ENCODE data around the gene TMEM106B. TPM values are rescaled to one million over a fixed set of nuclear protein-coding genes. Genes with fewer than 3 reads are reported as not detected.

Gene TMEM106B
- total and polyA plus RNA-seq, 2 donors (not counting 1 experiment from before 2014, with no cell fraction given) = 51.9 to 60.2 TPM

DNA sequence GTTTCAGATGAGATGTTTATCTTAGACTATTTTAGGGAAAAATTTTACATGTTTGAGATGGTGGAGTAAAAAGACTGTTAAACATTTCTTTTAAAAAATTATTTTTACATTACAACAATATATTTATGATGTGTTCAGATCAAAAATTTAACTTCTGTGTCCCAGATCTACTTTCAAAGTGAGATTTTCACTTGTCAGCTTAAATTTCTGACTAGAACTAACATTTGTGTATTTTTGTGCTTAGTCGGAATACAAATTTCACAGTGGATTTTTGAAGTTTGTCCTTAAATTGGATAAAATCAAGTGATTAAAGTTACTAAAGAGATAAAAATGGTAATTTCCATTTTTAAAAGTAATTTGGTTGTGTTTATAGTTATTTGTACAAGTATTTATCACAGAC lies 24.9 kb downstream of the TMEM106B start:
- Histone ChIP-seq H3K36me3 (ENCODE audit: control insufficient read depth, insufficient read depth, low read length) (no peaks in the 10 kb centered on the region), H3K9me3 (ENCODE audit: control insufficient read depth, insufficient read depth, low read depth, low read length) (no peaks in the 10 kb centered on the region), H3K9ac (ENCODE audit: insufficient read depth, low read length) (no peak overlapping the region), H3K27ac (ENCODE audit: insufficient read depth, low read length) (no peak overlapping the region), H2AFZ (ENCODE audit: low read length) (no peak overlapping the region), H4K20me1 (ENCODE audit: control insufficient read depth, extremely low read depth, insufficient read depth, low read length) (no peaks in the 10 kb centered on the region), H3K27me3 (ENCODE audit: control insufficient read depth, insufficient read depth, low read length) (no peaks in the 10 kb centered on the region), H3K4me1 (ENCODE audit: control insufficient read depth, extremely low read depth, insufficient read depth, low read length) (no peaks in the 10 kb centered on the region), H3K4me2 (ENCODE audit: extremely low read depth, insufficient read depth, low read length) (no peak overlapping the region), H3K4me3 (replicated peaks in 1 of 4; ENCODE audit: control extremely low read depth in 1 of 4, insufficient read depth in 1 of 4, low read depth in 3 of 4, low read length in 4 of 4) (no peak overlapping the region), H3K79me2 (ENCODE audit: control insufficient read depth, insufficient read depth, low read length) (no peaks in the 10 kb centered on the region)
- no peak for TF ChIP-seq EZH2 (IDR thresholded peaks at IDR 0.05; ENCODE audit: low read length, missing control alignments)
- TF ChIP-seq, protein P1, sequence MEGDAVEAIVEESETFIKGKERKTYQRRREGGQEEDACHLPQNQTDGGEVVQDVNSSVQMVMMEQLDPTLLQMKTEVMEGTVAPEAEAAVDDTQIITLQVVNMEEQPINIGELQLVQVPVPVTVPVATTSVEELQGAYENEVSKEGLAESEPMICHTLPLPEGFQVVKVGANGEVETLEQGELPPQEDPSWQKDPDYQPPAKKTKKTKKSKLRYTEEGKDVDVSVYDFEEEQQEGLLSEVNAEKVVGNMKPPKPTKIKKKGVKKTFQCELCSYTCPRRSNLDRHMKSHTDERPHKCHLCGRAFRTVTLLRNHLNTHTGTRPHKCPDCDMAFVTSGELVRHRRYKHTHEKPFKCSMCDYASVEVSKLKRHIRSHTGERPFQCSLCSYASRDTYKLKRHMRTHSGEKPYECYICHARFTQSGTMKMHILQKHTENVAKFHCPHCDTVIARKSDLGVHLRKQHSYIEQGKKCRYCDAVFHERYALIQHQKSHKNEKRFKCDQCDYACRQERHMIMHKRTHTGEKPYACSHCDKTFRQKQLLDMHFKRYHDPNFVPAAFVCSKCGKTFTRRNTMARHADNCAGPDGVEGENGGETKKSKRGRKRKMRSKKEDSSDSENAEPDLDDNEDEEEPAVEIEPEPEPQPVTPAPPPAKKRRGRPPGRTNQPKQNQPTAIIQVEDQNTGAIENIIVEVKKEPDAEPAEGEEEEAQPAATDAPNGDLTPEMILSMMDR (conservative IDR thresholded peaks at IDR 0.05 in 1 of 2, IDR thresholded peaks at IDR 0.05 in 1 of 2; ENCODE audit: low read depth in 1 of 2, low read length in 2 of 2) = no peak
- DNase-seq (ENCODE audit: low read depth in 2 of 2) = no peak

DNA sequence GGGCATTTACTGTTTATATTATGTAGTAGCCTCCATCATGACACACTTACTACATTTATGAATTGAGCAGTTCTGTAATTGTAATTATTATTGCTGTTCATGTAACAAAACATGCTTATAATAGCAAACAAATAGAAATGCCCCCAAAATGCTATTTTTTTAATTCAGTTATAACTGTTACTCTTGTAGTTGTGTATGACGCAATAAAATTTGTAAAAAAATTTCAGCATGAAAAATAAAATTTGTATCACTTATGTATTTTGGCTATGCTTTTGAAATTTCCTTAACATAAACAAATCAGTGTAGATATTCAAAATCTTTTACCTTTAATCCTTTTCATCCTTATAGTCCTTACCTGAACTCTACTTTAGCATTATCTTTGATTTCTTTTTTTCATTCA lies 25.9 kb downstream of the TMEM106B start:
- Histone ChIP-seq H3K4me1 (ENCODE audit: control insufficient read depth, extremely low read depth, insufficient read depth, low read length) (no peaks in the 10 kb centered on the region), H3K27me3 (ENCODE audit: control insufficient read depth, insufficient read depth, low read length) (no peaks in the 10 kb centered on the region), H4K20me1 (ENCODE audit: control insufficient read depth, extremely low read depth, insufficient read depth, low read length) (no peaks in the 10 kb centered on the region), H3K27ac (ENCODE audit: insufficient read depth, low read length) (no peak overlapping the region), H3K9ac (ENCODE audit: insufficient read depth, low read length) (no peak overlapping the region), H3K36me3 (ENCODE audit: control insufficient read depth, insufficient read depth, low read length) (no peaks in the 10 kb centered on the region), H3K4me3 (replicated peaks in 1 of 4; ENCODE audit: control extremely low read depth in 1 of 4, insufficient read depth in 1 of 4, low read depth in 3 of 4, low read length in 4 of 4) (no peak overlapping the region), H3K9me3 (ENCODE audit: control insufficient read depth, insufficient read depth, low read depth, low read length) (no peaks in the 10 kb centered on the region), H3K79me2 (ENCODE audit: control insufficient read depth, insufficient read depth, low read length) (no peaks in the 10 kb centered on the region), H3K4me2 (ENCODE audit: extremely low read depth, insufficient read depth, low read length) (no peak overlapping the region), H2AFZ (ENCODE audit: low read length) (no peak overlapping the region)
- TF ChIP-seq, protein P1 (conservative IDR thresholded peaks at IDR 0.05 in 1 of 2, IDR thresholded peaks at IDR 0.05 in 1 of 2; ENCODE audit: low read depth in 1 of 2, low read length in 2 of 2) = no peak
- no peak for TF ChIP-seq EZH2 (IDR thresholded peaks at IDR 0.05; ENCODE audit: low read length, missing control alignments)
- DNase-seq (ENCODE audit: low read depth in 2 of 2) = no peak

DNA sequence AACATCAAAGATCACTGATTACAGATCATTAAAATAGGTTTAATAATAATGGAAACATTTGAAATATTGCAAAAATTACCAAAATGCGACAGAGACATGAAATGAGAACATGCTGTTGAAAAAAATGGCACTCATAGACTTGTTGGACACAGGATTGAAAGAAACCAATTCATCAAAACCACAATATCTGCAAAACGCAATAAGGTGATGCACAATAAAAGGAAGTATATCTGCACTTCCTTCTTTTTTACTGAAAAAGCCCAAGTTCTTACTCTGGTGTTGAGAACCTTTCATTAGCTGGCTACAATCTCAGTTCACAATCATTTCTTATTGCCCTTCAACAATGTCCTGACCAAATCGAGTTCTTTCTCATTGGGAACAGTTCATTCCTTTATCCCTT lies 28.7 kb downstream of the TMEM106B start:
- no peak overlapping the region for H3K27ac ChIP-seq (ENCODE audit: insufficient read depth, low read length)
- no peak overlapping the region for H3K4me3 ChIP-seq (replicated peaks in 1 of 4; ENCODE audit: control extremely low read depth in 1 of 4, insufficient read depth in 1 of 4, low read depth in 3 of 4, low read length in 4 of 4)
- no peak for DNase-seq (ENCODE audit: low read depth in 2 of 2)
- TF ChIP-seq, protein P1 (conservative IDR thresholded peaks at IDR 0.05 in 1 of 2, IDR thresholded peaks at IDR 0.05 in 1 of 2; ENCODE audit: low read depth in 1 of 2, low read length in 2 of 2) = no peak
- no peak for TF ChIP-seq EZH2 (IDR thresholded peaks at IDR 0.05; ENCODE audit: low read length, missing control alignments)
- no peaks in the 10 kb centered on the region for H4K20me1 ChIP-seq (ENCODE audit: control insufficient read depth, extremely low read depth, insufficient read depth, low read length)
- H3K79me2 ChIP-seq (ENCODE audit: control insufficient read depth, insufficient read depth, low read length) = no peaks in the 10 kb centered on the region
- no peak overlapping the region for H2AFZ ChIP-seq (ENCODE audit: low read length)
- H3K4me2 ChIP-seq (ENCODE audit: extremely low read depth, insufficient read depth, low read length) = no peak overlapping the region
- no peaks in the 10 kb centered on the region for H3K36me3 ChIP-seq (ENCODE audit: control insufficient read depth, insufficient read depth, low read length)
- H3K27me3 ChIP-seq (ENCODE audit: control insufficient read depth, insufficient read depth, low read length) = no peaks in the 10 kb centered on the region
- no peak overlapping the region for H3K9ac ChIP-seq (ENCODE audit: insufficient read depth, low read length)
- no peaks in the 10 kb centered on the region for H3K9me3 ChIP-seq (ENCODE audit: control insufficient read depth, insufficient read depth, low read depth, low read length)
- H3K4me1 ChIP-seq (ENCODE audit: control insufficient read depth, extremely low read depth, insufficient read depth, low read length) = no peaks in the 10 kb centered on the region
